Activated CD4-positive, alpha-beta T cell treated with anti-CD3 and anti-CD28 coated beads, Interleukin-10, Interleukin-2, amounts not matched to agents 100 ng/mL and 50 ng/mL, durations not matched to agents 16 hours and 8 hours (primary cell): ENCODE measurements around the gene SLC37A1.

ENCODE experiments used
- DNase-seq: peaks from one replicate; pipeline ENCODE4 v3.0.0-alpha.2; 2020

The SLC37A1 gene

DNA sequence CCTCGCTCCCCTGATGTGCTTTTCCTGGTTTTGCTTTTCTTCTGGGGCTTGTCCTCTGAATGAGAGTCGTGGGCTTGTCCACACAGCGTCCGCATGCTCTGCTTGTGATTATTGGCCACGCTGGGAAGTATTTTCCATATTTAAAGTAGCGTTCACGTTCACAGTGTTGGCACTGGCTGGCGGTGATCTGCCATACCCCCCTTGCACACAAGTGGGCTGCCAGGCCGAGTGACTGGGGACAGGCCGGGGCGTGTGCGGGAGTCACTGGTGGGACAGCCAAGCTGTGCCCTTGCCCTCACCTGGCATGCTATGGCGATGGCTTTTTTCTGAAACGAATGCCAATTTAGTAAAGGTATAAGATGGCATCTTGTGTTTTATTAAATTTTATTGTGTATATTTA, 32.8 kb downstream of the SLC37A1 start:
- DNase-seq = no peak

DNA sequence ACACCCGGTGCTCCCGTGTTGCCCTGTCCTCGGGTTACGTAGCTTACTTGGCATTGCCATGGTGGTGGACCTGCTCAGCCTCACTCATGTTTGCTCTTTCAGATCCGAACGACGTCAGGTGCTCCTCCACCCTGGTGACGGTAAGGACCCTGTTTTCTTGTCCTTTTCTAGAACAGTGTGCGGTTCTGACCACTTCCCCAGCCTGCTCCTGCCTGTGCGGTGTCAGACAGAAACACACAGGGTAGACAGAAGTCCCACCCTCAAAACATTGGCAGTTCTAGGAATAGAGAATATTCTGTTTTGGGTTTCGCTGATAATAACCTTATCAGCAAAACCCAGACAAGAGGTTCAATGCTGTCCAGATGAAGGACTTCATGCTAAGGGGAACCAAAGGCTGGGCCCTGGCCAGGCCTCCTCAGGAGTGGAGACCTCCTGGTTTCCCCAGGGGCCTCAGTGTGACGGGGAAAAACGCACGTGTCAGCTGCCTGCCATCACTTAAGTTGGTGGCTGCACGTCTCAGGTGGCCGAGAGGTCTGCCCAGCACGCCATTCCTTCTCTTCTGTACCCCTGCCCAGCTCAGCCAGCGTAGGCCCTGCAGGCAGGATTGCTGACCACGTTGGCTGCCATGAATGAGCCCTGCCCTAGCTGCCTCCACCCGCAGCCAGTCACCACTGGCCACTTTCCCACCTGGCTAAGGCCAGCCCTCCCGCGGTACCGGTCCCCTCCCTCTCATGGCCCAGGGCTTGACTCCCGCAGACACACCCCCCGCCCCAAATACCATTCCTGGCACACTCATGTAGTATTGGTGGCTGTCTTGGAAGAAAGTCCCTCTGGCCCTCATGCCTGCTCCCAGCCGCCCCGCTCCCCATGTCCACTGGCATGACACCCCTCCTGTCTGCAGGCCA, 33.6 kb downstream of the SLC37A1 start:
- no peak for DNase-seq

- no peak for DNase-seq
Observed at GRCh38 chr21:42547906-42548365, 34.3 kb downstream of the SLC37A1 start.

DNA sequence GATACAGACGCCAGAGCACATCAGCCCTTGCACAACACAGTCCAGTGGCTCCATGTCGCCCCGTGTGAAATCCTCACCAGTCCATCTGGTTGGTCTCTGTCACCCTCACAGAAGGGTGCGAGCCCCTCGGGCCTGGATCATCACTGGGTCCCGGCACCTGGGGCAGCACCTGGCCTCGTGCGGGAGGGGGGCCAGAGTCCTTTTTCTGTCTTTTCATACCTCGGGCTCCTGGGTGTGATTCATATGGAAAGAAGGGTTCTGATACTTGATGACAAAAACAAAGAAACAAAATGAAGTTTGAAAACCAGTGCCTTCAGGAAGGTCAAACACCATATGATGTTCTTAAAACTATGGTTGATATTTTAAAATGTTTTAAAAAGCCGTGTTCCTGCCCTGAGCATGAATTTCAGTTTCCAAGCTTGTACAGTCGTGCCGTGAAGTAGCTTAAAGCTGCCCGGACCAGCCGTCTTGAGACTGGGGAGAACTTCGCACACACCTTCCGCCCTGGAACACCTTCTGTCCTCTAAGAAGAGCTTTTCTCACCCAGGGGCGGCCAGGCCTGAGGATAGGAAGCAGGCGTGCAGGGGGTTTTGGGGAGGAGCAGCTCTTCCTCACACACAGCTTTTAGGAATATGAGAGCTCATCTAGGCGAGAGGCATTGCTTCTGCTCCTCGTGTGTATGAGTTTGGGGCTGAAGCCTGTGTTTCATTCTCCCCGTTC, 35.2 kb downstream of the SLC37A1 start:
- DNase-seq = peak; percentile 44

DNA sequence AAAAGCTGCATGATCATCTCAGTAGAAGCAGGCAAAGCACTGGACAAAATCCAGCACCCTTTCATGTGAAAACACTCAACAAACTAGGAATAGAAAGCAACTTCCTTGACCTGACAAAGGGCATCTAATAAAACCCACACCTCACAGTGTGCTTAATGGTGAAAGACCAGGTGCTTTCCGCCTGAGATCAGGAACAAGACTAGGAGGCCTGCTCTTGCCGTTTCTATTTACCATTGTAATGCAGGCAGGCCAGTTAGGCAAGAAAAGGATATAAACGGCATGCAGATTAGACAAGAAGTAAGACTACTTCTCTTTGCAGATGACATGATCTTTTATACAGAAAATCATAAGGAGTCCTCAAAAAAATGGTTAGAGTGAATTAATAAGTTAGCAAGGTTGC, 37.2 kb downstream of the SLC37A1 start:
- no peak for DNase-seq

DNA sequence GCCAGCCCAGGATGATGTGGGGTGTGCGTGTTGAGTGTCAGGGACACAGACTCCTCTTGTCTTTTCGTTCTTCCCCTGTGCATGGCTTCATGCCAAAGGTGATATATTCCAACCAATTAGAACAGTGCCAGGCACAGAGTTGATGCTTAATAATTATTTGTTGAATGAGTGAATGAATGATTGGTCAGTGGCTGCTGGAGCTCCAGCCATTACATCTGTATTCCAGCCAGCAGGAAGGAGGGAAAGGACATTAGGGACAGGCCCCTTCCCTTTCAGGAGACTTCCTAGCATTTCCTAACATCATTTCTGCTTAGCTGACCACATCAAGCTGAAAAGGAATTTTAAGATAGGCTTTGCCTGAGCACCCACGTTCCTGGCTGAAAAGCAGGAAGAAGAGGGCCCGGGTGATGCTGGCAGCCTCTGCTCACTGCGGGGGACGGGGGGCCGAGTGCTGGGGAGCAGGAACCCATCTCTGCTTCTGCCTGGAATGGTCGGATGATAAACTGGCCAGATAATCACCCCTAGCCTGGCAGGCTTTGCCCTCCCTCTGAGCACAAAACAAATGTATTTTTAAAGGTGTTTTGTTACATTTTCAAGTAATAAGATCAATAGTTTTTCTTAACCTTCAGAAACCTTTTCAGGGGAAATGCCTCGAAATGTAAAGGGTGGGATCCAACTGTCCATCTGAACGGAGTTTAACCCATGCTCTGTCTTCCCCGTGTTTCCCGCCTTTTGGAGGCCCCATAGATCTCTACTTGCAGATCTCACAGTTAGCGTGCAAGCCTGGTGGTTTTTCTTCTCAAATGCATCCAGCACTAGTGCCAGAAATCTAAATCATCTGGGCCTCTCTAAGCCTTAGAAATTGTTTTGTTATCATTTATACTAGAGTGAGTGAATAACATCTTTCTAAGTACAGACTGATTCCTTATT, 39.0 kb downstream of the SLC37A1 start:
- no peak for DNase-seq

DNA sequence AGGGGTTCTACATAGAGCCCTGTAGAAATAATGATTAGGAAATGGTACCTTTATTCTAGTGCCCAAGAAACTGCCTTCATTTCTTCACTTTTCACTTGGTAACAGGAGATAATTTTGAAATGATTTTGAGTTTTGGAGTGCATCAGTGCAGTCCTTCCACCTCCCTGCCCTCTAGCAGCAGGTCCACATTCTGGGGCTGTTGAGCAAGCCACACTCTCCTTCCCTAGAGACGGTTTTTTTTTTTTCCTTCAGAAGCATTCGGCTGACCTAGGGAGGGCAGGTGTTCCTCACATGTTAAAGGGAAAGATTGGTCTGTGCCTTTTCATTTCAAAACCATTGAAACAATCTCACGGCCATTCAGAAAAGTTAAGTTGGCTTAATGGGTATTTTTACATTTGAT, 39.8 kb downstream of the SLC37A1 start:
- DNase-seq = no peak

GRCh38 chr21:42554251-42554961, 40.8 kb downstream of the SLC37A1 start:
- no peak for DNase-seq

GRCh38 chr21:42555756-42556438, 42.2 kb downstream of the SLC37A1 start:
- DNase-seq = no peak

DNA sequence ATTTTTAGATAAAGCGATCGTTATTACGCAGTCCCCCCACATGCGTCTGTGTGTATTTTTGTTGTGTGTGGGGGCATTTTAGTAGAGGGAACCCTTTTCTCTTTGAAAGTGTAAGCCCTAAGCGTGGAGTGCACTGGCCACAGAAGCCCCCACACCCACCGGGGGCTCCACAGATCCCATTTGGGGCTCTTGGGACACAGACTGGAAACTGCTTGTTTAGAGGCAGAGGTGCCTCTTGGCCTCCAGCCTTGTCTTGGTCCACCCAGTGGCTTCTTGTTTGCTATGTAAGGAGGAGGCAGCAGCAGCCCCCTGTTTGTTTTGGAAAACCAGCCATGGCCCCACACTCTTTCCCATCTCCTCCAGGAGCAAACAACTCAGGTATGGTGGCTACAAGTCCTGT, 42.8 kb downstream of the SLC37A1 start:
- DNase-seq = no peak

DNA sequence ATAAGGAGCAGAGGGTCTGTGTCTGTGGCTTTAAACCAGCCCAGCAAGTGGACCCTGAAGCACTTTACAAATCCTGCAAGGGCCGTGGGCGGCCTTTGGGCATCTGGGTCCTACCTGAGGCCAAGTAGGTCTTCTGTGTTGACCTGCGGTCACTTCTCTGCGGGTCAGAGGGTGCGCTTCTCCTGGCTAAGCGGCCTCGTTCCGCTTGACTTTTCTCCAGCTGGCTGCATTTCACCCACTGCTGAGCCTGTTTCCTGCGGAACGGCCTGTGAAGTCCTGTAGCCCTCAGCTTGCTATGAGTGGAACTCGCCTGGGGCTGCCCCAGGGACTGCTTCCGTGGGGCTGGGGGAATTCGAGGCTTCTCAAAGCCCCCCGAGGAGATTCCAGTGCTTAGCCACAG, 43.3 kb downstream of the SLC37A1 start:
- DNase-seq = no peak

DNA sequence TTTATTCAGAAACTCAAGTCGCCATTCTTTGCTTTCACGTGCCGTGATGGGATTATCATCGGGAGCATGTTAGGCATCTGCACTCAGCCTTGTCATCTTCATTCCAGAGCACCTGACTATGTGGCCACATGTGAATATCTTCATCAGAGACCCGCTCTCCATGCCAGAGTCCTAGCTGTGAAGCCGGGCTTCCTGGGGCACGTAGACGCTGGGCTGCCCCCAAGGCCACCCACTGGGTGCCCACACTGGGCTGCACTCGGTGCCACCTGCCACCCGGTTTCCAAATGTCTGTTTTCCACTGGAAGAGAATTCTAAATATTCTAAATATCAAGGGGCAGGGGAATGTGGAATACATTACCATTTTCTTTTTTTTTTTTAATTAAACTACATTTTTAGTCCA, 43.8 kb downstream of the SLC37A1 start:
- DNase-seq = no peak

DNA sequence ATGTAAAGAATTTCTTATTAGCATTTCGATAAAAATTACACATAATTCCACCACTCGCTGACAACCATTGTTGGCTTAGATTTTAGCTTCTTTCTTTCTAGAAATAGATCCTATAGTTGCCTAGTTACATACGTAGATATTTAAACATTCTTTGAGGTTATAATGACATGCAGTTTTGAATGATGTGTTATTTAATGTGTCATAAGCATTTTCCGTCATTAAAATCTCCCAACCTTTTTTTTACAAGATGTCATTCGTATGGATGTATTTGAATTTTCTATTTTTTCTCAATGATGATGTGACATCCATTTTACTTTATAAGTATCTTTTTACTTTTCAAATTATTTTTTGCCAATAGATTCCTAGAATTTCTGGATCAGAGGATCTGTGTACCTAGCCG, 44.7 kb downstream of the SLC37A1 start:
- DNase-seq = no peak

DNA sequence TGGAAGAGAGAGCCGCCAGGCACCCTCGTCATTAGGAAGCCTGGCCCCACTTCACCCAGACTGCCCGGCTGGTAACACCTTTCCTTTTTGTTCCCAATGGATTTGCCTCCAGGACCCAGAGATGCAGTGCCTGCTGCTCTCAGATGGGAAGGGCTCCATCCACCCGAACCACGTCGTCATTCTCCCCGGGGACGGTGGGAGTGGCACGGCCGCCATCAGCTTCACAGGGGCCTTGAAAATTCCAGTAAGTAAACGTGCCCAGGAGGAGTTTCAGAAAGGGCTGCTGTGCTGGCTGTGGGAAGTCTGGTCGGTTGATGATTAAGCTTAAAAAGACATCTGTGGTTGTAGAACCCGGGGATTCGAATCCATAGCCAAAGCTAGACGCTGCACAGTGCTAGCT, 45.2 kb downstream of the SLC37A1 start:
- DNase-seq = no peak

DNA sequence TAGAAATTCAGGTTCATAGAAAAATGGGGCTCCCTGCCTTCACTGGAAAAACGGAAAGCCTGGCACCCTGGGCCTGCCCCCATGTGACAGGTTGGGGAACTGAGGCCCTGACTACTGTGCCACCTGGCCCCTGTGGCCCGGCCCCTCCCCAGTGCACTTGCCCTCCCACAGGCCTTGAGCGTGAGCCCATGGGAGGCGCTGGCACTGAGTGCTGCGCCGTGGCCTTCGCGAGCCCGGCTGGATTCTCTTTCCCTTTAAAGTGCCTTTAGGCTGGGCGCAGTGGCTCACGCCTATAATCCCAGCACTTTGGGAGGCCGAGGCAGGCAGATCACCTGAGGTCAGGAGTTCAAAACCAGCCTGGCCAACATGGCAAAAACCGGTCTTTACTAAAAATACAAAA, 45.7 kb downstream of the SLC37A1 start:
- no peak for DNase-seq

DNA sequence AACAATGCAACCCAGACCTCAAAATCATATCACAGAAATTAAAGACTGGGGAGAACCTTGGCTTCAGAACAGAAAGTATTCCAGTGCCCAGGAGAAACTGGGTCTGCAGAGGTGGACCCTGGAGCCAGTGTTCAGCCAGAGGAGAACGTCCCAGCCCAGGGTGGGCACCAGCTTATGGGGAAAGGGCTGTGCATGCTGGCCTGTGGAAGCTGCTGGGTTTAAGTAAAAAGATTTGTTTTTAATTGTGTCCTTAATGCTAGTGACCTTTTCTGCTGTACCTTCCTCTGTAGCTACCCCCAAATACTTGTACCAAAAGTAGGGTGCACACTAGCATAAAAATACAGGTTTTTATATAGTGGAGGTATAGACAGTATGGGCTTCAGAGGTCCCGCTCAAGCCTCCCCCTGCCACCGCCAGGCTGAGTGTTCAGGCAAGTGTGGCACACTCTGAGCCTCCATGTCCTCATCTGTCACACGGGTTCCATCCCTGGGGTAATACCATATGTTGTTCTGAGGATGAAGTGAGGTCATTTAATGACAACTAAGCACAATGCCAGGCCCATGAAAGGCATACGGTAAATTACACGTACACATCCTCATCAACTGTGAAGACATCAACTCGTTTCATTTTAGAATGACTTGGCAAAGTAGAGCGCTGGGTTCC, 47.0 kb downstream of the SLC37A1 start:
- DNase-seq = no peak

DNA sequence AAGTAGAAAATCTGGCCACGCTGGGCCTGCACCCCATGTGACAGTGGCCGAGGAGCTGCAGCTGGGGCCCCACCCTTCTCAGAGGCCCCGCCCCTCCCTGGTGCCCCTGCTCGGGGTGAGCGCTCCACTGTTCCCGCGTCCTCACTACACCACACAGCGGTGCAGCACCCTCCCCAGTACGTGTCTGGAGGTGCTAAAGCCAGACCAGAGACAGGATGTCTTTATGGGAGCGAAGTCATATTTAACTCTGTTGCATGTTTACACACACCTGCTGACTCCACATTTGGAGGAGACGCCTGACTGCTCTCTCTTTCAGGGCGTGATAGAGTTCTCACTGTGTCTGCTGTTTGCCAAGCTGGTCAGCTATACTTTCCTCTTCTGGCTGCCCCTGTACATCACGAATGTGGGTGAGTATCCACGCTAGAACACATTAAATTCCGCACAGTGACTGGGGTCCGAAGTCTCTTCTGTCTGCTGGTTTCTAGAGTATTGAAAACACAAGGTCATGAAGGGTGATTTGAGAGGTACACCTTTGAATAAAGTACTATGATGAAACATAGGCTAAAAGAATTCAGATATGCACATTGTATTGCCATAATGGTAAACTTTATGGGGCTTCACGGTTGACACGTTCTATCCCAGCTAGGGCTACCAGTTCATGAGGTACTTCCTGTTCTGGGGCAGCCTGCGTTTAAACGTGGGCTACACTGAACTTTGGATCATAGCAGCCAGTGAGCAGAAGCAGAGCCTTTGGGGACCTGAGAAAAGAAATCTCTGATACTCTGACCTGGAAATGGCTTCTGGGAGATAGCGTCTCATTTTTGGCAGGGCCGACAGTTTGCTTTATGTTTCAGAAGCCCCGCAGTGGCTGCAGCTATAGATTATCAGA, 48.4 kb downstream of the SLC37A1 start:
- no peak for DNase-seq

DNA sequence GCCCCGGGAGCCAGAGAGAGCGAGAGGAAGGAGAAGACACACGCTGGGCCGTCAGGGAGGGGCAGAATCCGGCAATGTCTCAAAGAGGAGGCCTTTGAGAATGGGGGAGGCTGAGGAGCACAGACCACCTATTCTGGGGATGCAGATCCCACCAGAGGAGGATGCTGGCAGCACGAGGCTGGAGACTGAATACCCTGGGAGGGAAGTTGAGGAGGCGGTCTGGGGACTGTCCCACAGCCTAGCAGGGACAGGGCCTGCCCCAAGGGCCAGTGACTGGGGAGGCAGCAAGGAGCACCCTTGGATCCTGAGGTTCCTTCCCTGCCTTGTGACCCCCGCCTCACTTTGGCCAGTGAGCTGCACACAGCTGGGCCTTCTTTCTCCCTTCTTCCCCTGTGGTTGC, 49.2 kb downstream of the SLC37A1 start:
- no peak for DNase-seq

DNA sequence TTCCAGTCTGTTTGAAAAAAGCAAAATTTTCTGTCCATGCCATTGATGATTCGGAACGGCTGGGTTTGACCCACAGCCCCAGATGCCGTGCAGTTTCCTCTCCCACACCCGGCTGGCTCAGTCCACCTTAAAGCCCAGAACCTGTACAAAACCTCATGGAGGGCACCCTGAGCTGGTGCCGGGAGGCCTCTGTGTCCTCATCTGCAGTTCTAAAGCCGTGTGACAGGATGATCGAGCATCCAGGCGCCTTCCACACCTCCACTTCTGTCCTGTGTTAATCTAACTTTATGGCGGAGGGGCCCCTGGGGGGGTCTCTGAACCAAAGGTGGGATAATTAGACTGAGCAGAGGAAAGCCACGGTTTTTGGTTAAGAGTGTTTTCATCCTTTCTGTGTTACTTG, 49.6 kb downstream of the SLC37A1 start:
- no peak for DNase-seq

DNA sequence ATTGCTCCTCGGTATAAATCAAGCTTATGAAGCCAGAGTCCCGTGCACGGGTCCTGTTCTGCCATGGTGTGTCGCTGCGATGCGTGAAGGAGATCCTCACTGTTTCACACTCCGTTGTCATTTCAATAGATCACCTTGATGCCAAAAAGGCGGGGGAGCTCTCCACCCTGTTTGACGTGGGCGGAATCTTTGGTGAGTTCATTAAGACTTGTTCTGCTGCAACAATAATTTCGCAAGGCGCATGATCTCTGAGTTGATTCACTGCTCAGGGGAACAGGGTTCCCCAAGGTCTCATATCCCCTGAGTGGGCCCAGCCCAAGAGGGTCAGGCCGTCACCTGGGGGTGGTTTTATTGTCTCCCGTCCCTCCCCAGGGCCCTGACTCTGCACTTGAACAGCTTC, 50.0 kb downstream of the SLC37A1 start:
- no peak for DNase-seq
